T47D (cell line): ENCODE data around the gene FBXO8.

Experiments
- DNase-seq, 2 experiments: peaks; one replicate each; pipeline versions ENCODE4 v3.0.0 to v3.0.0-alpha.2; 2011 to 2012; ENCODE audit warnings: low read depth in 1 of 2, low spot score in 1 of 2
- JUND ChIP-seq: IDR thresholded peaks from 2 replicates; pipeline ENCODE4 v1.6.1; 2012; ENCODE audit warnings: low read depth
- in situ Hi-C: cut with HindIII; loops from 2 replicates; pipeline ENCODE4 v1.10.0; 2016; ENCODE audit warnings: low sequenced_read_pairs, low pct_unique_long_range_greater_than_20kb

The FBXO8 gene

GRCh38 chr4:174189392-174190015 lies 94.0 kb downstream of the FBXO8 start:
- DNase-seq: no peak
- TF ChIP-seq JUND: no peak
- in situ Hi-C loops: no loop called here
